Measurements from ENCODE around the gene CBX6.
"Not testable (repeated sequence)": the region's sequence is repeated elsewhere in the genome, so short reads cannot be mapped to it uniquely, and the experiment has no call there.

CBX6 gene

DNA sequence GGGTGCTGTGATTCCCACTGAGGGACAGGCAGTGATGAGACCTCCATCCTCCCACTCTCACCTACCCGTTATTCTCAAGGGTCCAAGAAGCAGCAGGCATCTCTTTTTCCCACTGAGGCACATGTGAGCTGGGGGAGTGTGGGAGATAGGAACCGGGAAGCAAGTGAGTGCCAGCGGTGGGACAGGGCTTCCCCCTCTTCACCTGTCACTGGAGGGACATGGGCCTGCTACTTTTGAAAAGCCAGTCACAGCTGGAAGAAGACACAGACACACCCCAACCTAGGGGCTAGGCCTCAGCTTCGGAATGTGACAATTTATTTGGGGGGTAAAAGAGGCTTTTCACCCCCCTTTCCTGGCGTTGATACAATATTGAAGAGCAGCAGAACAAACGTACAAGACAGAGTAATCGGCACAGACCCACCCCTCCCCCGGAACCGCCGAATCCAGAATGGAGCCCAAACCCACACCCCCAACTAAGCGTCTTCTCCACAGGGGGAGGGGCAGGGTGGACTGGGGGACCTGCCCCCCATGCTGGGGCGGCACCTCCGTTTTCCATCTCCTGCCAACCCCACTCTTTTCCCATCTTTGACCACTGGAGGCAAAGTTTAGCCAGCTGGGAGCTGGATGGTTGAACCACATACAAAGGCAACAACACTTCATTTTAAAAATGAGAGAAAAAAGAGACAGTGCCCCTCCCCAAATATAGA lies 10.7 kb downstream of the CBX6 start:
- no peak for DNase-seq

GRCh38 chr22:38860283-38861169 lies 11.5 kb downstream of the CBX6 start:
- DNase-seq: no peak

- DNase-seq: no peak
These were observed 12.3 kb downstream of the CBX6 start for GRCh38 chr22:38859581-38860282.

DNA sequence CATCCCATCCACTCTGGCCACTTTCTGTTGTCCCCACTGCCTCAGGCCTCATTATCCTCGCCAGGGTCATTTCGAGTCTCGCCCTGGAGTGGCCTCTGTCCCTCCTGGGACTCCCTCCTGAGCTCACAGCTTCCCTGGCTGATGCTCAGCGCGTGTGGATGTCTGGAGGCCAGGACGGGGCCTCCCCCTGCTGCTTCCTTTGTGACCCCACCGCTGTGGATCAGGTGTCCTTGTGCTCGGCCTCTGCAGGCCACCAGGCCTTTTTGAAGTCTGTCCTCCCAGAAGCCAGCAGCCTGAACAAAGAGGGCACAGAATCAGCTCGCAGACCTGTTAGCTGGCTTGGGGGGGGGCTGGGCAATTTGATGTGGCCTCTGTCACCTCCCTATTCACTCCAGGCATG lies 13.5 kb downstream of the CBX6 start:
- DNase-seq: no peak

DNA sequence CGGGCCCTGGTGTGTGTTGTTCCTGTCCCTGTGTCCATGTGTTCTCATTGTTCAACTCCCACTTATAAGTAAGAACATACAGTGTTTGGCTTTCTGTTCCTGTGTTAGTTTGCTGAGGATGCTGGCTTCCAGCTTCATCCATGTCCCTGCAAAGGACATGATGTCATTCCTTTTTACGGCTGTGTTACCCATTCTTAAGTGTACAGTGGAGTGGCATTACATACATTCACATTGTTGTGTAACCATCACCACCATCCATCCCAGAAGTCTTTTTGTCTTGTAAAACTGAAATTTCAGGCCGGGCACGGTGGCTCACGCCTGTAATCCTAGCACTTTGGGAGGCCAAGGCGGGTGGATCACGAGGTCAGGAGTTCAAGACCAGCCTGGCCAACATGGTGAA lies 17.5 kb downstream of the CBX6 start:
- DNase-seq: not testable (repeated sequence)

DNA sequence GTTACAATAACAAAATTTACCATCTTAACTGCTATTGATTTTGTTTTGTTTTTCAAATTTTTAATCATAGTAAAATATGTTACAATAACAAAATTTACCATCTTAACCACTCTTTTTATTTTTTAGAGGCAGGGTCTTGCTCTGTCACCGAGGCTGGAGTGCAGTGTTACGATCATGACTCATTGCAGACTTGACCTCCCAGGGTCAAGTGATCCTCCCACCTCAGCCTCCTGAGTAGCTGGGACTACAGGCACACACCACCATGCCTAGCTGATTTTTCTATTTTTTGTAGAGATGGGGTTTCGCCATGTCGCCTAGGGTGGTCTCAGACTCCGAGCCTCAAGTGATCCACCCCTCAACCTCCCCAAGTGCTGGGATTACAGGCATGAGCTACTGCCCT lies 18.1 kb downstream of the CBX6 start:
- DNase-seq: not testable (repeated sequence)

GRCh38 chr22:38853196-38853651 lies 18.8 kb downstream of the CBX6 start:
- no peak for DNase-seq

DNA sequence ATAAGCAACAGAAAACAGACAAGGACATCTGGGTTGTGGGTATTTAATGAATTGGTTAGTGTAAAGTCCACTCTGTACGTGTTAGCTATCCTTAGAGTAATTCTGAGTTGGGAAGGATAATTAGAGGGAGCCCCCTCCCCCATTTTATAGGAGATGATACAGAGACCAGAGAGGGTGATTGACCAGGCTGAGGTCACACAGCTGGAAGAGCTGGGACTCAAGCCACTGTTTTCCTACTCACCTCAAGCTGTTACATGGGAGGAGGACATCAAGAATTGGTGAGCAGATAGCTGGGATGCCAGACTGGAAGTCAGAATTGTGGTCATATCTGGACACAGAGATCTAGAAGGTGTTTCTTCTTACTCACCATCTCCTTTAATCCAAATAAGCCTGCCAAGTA lies 19.5 kb downstream of the CBX6 start:
- no peak for DNase-seq

GRCh38 chr22:38850941-38851849 lies 20.8 kb downstream of the CBX6 start:
- DNase-seq: no peak

- no peak for DNase-seq
These were observed 21.6 kb downstream of the CBX6 start for GRCh38 chr22:38850399-38850798.

GRCh38 chr22:38849811-38850210 lies 22.2 kb downstream of the CBX6 start:
- DNase-seq: no peak

GRCh38 chr22:38846412-38846811 lies 25.6 kb downstream of the CBX6 start:
- DNase-seq: no peak

DNA sequence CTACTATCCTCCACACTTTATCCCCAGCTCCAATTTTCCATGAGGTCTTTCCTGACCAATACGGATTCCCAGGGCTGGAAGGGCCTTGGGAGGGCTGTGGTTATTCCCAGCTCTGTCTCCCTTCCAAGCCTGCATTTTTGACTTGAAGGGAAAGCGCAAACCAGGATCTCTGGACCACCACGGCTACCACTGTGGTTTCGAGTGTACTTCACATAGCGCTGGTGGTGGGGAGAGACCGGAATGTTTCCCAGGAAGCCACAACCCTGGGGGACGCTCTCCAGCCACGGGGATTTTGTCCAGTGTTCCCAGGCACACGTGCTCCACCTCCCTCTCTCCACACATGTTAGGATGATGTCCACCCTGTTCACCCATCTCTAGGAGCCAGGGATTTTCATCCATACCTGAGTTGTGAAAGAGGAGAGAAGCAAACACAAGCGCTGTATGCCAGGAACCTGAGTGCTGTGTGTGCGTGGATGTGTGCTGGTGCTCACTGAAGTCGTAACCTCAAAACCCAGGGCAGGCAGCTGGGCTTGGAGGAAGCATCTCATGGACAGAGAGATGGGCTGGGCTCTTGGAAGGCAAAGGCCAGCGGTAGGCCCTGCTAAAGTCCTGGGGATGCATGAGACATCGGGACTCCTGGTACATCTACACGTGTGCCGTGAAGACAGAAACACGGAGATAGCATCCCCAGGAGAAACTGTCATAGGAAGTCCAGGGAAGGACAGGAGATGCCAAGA lies 26.8 kb downstream of the CBX6 start:
- no peak for DNase-seq

GRCh38 chr22:38844315-38845003 lies 27.6 kb downstream of the CBX6 start:
- DNase-seq: no peak

GRCh38 chr22:38843657-38844314 lies 28.2 kb downstream of the CBX6 start, which contains the start of gene NPTXR:
Gene NPTXR, minus strand, starts transcription at chr22:38844028.
- DNase-seq: peak; percentile 32

DNA sequence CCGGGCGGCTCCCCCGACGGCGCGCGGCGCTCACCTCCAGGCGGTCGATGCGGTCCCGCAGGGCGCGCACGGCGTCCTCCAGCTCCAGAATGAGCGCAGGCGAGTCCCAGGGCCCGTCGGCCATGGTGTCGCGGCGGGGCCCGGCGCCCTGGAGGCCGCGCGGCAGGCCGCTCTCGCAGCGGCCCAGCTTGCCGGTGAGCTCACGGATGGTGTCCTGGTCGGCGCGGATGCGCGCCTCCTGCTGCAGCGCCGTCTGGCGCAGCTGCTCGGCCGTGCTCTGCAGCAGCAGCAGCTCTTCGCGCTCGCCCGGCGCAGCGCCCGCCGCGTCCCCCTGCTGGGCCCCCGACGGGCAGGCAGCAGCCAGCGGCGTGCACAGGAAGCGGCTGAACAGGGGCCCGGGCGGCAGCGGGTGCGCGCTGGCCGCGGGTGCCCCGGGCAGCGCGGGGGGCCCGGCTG lies 28.8 kb downstream of the CBX6 start:
- DNase-seq: peak; percentile 44

DNA sequence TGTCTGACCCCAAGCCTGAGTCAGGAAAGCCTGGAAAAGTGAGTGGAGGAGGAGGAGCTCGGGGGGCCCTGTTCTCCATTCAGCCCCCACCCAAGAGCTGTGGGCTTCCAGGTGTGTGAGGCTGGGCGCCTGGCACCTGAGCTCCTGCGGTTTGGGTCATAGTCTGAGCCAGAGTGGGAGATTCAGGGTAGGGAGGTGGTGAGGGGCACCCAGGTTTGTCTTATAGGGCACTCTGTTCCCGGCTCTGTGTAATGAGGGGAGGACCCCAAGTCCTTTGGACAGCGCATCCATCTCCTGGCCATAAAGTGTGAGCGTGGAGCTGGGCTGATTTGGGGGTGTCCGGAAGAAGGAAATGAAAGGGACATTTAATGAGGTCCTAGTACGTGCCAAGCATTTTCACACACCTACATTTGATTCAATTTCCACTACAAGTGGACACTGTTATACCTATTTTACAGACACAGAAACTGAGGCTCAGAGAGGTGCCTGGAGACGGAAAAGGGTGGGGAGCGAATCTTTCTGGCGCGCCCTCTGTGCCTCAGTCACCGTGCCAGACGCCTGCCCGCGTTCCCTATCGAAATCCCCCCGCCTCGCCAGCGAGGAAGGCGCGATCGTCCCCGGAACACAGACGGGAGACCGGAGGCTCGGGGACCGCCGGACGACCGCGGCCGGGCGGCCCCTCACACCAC lies 29.4 kb downstream of the CBX6 start:
- DNase-seq: no peak

DNA sequence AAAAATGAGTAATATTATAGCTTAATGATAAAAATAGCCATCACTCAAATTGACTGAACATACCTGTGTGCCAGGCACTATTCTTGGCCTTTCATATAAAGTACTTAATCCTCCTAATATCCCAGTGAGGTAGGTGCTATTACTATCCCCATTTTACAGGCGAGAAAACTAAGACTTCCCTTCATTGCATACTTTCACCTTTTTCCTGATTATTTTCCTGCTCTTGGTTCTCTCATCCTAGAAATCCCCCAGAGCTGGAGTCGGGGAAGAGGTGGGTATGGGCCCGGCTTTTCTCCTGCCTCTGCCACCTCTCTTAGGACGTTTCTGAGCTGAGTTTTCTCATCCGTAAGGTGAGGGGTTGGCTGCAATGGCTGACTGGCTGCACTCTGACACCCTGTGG lies 30.4 kb downstream of the CBX6 start:
- DNase-seq: no peak

DNA sequence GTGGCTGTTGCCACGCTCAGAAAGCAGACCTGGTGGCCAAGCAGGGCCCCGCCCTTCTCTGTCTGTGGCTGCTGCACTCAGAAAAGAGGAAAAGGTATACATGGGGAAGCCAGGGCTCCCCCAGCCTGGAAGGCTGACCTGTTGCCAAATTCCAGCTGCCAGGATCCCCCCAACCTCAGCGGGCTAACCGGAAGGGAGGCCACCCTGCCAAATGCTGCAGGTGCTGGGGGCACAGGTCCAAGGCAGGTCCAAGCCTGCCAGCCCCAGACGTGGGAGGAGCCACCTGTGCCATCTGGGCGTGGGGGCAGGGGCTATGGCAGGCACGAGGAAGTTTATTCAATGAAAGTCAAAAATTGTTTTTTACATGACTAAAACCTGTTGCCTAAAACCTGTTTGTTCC lies 30.8 kb downstream of the CBX6 start:
- DNase-seq: no peak

GRCh38 chr22:38840129-38840528 lies 31.9 kb downstream of the CBX6 start:
- DNase-seq: no peak
